ENCODE results near the gene LILRA5.
"Not testable (repeated sequence)": the region's sequence is repeated elsewhere in the genome, so short reads cannot be mapped to it uniquely, and the experiment has no call there.

The LILRA5 gene

GRCh38 chr19:54302257-54302656, 10.7 kb downstream of the LILRA5 start:
- DNase-seq: no peak

- DNase-seq: no peak
Measured at GRCh38 chr19:54299515-54299914, 13.5 kb downstream of the LILRA5 start.

GRCh38 chr19:54299126-54299498, 13.9 kb downstream of the LILRA5 start:
- DNase-seq: no peak

- no peak for DNase-seq
Measured at GRCh38 chr19:54298357-54299125, 14.4 kb downstream of the LILRA5 start.

GRCh38 chr19:54297759-54298305, 15.1 kb downstream of the LILRA5 start:
- DNase-seq: no peak

GRCh38 chr19:54294539-54294938, 18.4 kb downstream of the LILRA5 start:
- no peak for DNase-seq

GRCh38 chr19:54289160-54289559, 23.8 kb downstream of the LILRA5 start:
- DNase-seq: not testable (repeated sequence)

- DNase-seq: no peak
Measured at GRCh38 chr19:54287456-54287855, 25.5 kb downstream of the LILRA5 start.

- DNase-seq: not testable (repeated sequence)
Measured at GRCh38 chr19:54286283-54286682, 26.7 kb downstream of the LILRA5 start.

GRCh38 chr19:54285427-54286056, 27.4 kb downstream of the LILRA5 start:
- DNase-seq: not testable (repeated sequence)

- DNase-seq: no peak
Measured at GRCh38 chr19:54282686-54283470, 30.1 kb downstream of the LILRA5 start.

- not testable (repeated sequence) for DNase-seq
Measured at GRCh38 chr19:54281729-54282075, 31.3 kb downstream of the LILRA5 start.

GRCh38 chr19:54281007-54281728, 31.8 kb downstream of the LILRA5 start, which contains the start of gene LILRB2:
Gene LILRB2, minus strand, starts transcription at chr19:54281110. Its CDS starts 614 bp downstream, at chr19:54280496.
- peak in 1 of 14 donors; percentile 11 for DNase-seq

GRCh38 chr19:54280441-54280840, 32.5 kb downstream of the LILRA5 start:
- DNase-seq: peak in 2 of 14 donors; percentile 6 to 33

- DNase-seq: not testable (repeated sequence)
Measured at GRCh38 chr19:54280025-54280424, 32.9 kb downstream of the LILRA5 start.

- no peak for DNase-seq
Measured at GRCh38 chr19:54279406-54279962, 33.5 kb downstream of the LILRA5 start.

- DNase-seq: not testable (repeated sequence)
Measured at GRCh38 chr19:54278571-54279195, 34.3 kb downstream of the LILRA5 start.

- DNase-seq: not testable (repeated sequence)
Measured at GRCh38 chr19:54278056-54278455, 34.9 kb downstream of the LILRA5 start.

GRCh38 chr19:54277111-54277615, 35.8 kb downstream of the LILRA5 start:
- DNase-seq: not testable (repeated sequence)

GRCh38 chr19:54275951-54276350, 37.0 kb downstream of the LILRA5 start:
- no peak for DNase-seq

- not testable (repeated sequence) for DNase-seq
Measured at GRCh38 chr19:54274516-54274915, 38.5 kb downstream of the LILRA5 start.

Data from C1 segment of cervical spinal cord (tissue), 14 donors.